HepG2 (cell line): ENCODE measurements around the gene FCHO2. TPM values are rescaled to one million over a fixed set of nuclear protein-coding genes. Genes with fewer than 3 reads are reported as not detected.

Experiments
- ATAC-seq: fragments of 200-7000 bp; cut with Tn5 transposase; 3 replicates; pipeline ENCODE4 v1.9.1; 2020; ENCODE audit warnings: mild to moderate bottlenecking, moderate library complexity
- BruUV-seq: library from RNA; stranded (reverse); fragments of 400-500 nt; replicated peaks from 2 replicates; lab custom pipeline; 2021; lab: Mats Ljungman, UMichigan
- CTCF ChIA-PET: fragments of 300-600 bp; formaldehyde crosslinking; extraction: SDS; loops from one replicate; lab custom pipeline; 2021; ENCODE audit warnings: low total read pairs, inconsistent platforms, low intra/inter-chr PET ratio; lab: Yijun Ruan, JAX
- POLR2A ChIA-PET: fragments of 350-600 bp; sonication (Branson Sonifier 250); formaldehyde crosslinking; loops from one replicate; lab custom pipeline; 2020; ENCODE audit warnings: antibody characterized with exemption, inconsistent platforms; lab: Yijun Ruan, JAX
- DNase-seq: peaks from one replicate; pipeline ENCODE4 v3.0.0-alpha.2; 2015; ENCODE audit warnings: low spot score
- FAIRE-seq: peaks from 3 replicates; lab custom pipeline; 2011; peaks lifted over from hg19 to GRCh38; lab: Jason Lieb, UNC
- H2AFZ ChIP-seq: one replicate; pipeline ENCODE4 v1.6.1; 2011; ENCODE audit warnings: low read length, inconsistent platforms
- H3K27ac ChIP-seq: fragments of 300-600 bp; 3 replicates; pipeline ENCODE4 v1.8.0; 2011; ENCODE audit warnings: mixed run types, mild to moderate bottlenecking, mixed read lengths, low read length, inconsistent platforms; ENCODE audit not compliant: insufficient read depth; ENCODE audit errors: extremely low read length
- H3K27me3 ChIP-seq, 2 experiments: fragments of 200-600 bp in 1 of 2; 2 replicates in 1 of 2; 3 replicates in 1 of 2; pipeline versions ENCODE4 v1.6.0 to v1.8.0; 2011; ENCODE audit warnings: low read length in 2 of 2, mild to moderate bottlenecking in 2 of 2, moderate library complexity in 2 of 2, inconsistent platforms in 1 of 2; ENCODE audit not compliant: insufficient read depth in 2 of 2, control insufficient read depth in 1 of 2
- H3K36me3 ChIP-seq, 2 experiments: fragments of 200-600 bp in 1 of 2; replicated peaks in 1 of 2; 2 replicates in 1 of 2; 3 replicates in 1 of 2; pipeline versions ENCODE4 v1.5.1 to v1.8.0; 2011; ENCODE audit warnings: low read length in 2 of 2, inconsistent platforms in 1 of 2; ENCODE audit not compliant: insufficient read depth in 2 of 2, control insufficient read depth in 1 of 2
- H3K4me1 ChIP-seq: 2 replicates; pipeline ENCODE4 v1.5.1; 2012; ENCODE audit warnings: low read length, inconsistent platforms; ENCODE audit not compliant: insufficient read depth
- H3K4me2 ChIP-seq: 2 replicates; pipeline ENCODE4 v1.6.0; 2011; ENCODE audit warnings: low read depth, low read length, inconsistent platforms
- H3K4me3 ChIP-seq, 3 experiments: fragments of 200-600 bp in 1 of 3; sonication (generic), shearing (Covaris generic) in 1 of 3; replicated peaks in 1 of 3; 2 replicates each; pipeline ENCODE4 v1.5.1; 2011 to 2016; ENCODE audit warnings: low read length in 3 of 3, inconsistent platforms in 2 of 3, low read depth in 2 of 3, mild to moderate bottlenecking in 2 of 3, control low read depth in 1 of 3, mixed read lengths in 1 of 3; ENCODE audit not compliant: insufficient read depth in 1 of 3
- H3K79me2 ChIP-seq: one replicate; pipeline ENCODE4 v1.6.1; 2011; ENCODE audit warnings: low read length, inconsistent platforms; ENCODE audit not compliant: insufficient read depth
- H3K9ac ChIP-seq: 2 replicates; pipeline ENCODE4 v1.6.0; 2011; ENCODE audit warnings: mild to moderate bottlenecking, low read depth, low read length, inconsistent platforms; ENCODE audit not compliant: insufficient read depth
- H3K9me3 ChIP-seq: 2 replicates; pipeline ENCODE4 v1.5.1; 2012; ENCODE audit warnings: mild to moderate bottlenecking, low read length
- H4K20me1 ChIP-seq: 2 replicates; pipeline ENCODE4 v1.6.0; 2011; ENCODE audit warnings: inconsistent platforms, mild to moderate bottlenecking, low read length, moderate library complexity; ENCODE audit not compliant: insufficient read depth
- ARID3A ChIP-seq: IDR thresholded peaks from 2 replicates; pipeline ENCODE4 v1.6.1; 2012; ENCODE audit warnings: low read depth, low read length, improper control_type of control experiment
- BRCA1 ChIP-seq: sonication (generic); formaldehyde crosslinking; IDR thresholded peaks from 2 replicates; pipeline ENCODE4 v1.4.0; 2020; ENCODE audit warnings: missing genetic modification reagents
- BRD4 ChIP-seq: sonication (generic); formaldehyde crosslinking; IDR thresholded peaks from 2 replicates; pipeline ENCODE4 v1.4.0; 2020; ENCODE audit warnings: missing genetic modification reagents
- CEBPB ChIP-seq: IDR thresholded peaks from 2 replicates; pipeline ENCODE4 v1.6.1; 2011; ENCODE audit warnings: low read depth, low read length, improper control_type of control experiment, borderline replicate concordance
- CREM ChIP-seq, 2 experiments: sonication (generic) in 1 of 2; formaldehyde crosslinking in 1 of 2; IDR thresholded peaks; 2 replicates each; pipeline versions ENCODE4 v1.4.0 to v1.6.1; 2016 to 2020; ENCODE audit warnings: antibody characterized with exemption in 1 of 2, mild to moderate bottlenecking in 1 of 2, missing genetic modification reagents in 1 of 2
- FOXC1 ChIP-seq: sonication (generic); formaldehyde crosslinking; IDR thresholded peaks from 2 replicates; pipeline ENCODE4 v1.8.0; 2022; ENCODE audit warnings: mild to moderate bottlenecking, missing genetic modification reagents, borderline replicate concordance
- HBP1 ChIP-seq: IDR thresholded peaks from 2 replicates; pipeline ENCODE4 v1.6.1; 2016; ENCODE audit warnings: low read depth, control low read depth
- NFATC3 ChIP-seq: sonication (generic); formaldehyde crosslinking; IDR thresholded peaks from 2 replicates; pipeline ENCODE4 v1.5.1; 2020; ENCODE audit warnings: mild to moderate bottlenecking, missing genetic modification reagents
- SNAPC2 ChIP-seq: sonication (generic); formaldehyde crosslinking; IDR thresholded peaks from 2 replicates; pipeline ENCODE4 v1.8.1; 2022; ENCODE audit warnings: mild to moderate bottlenecking, missing genetic modification reagents
- ZFX ChIP-seq: sonication (generic); formaldehyde crosslinking; IDR thresholded peaks from 2 replicates; pipeline ENCODE4 v1.4.0; 2020; ENCODE audit warnings: mild to moderate bottlenecking, low read depth, missing genetic modification reagents, moderate library complexity
- ZMYM2 ChIP-seq: sonication (generic); formaldehyde crosslinking; IDR thresholded peaks from 2 replicates; pipeline ENCODE4 v1.8.0; 2022; ENCODE audit warnings: mild to moderate bottlenecking, missing genetic modification reagents
- ZNF235 ChIP-seq: sonication (generic); formaldehyde crosslinking; IDR thresholded peaks from 2 replicates; pipeline ENCODE4 v1.8.1; 2023; ENCODE audit warnings: mild to moderate bottlenecking, missing genetic modification reagents, borderline replicate concordance
- ZNF256 ChIP-seq: sonication (generic); formaldehyde crosslinking; conservative IDR thresholded peaks from 2 replicates; pipeline ENCODE4 v1.4.0; 2020; ENCODE audit warnings: missing genetic modification reagents
- ZNF546 ChIP-seq: sonication (generic); formaldehyde crosslinking; conservative IDR thresholded peaks from 2 replicates; pipeline ENCODE4 v1.8.1; 2023; ENCODE audit warnings: mild to moderate bottlenecking, missing genetic modification reagents
- ZNF615 ChIP-seq: sonication (generic); formaldehyde crosslinking; IDR thresholded peaks from 2 replicates; pipeline ENCODE4 v1.5.0; 2020; ENCODE audit warnings: mild to moderate bottlenecking, missing genetic modification reagents, borderline replicate concordance
- ZNF772 ChIP-seq: sonication (generic); formaldehyde crosslinking; IDR thresholded peaks from 2 replicates; pipeline ENCODE4 v1.5.0; 2020; ENCODE audit warnings: mild to moderate bottlenecking, missing genetic modification reagents
- ZNF780A ChIP-seq: sonication (generic); formaldehyde crosslinking; IDR thresholded peaks from 2 replicates; pipeline ENCODE4 v1.8.0; 2022; ENCODE audit warnings: mild to moderate bottlenecking, missing genetic modification reagents, moderate library complexity
- ZNF850 ChIP-seq: sonication (generic); formaldehyde crosslinking; conservative IDR thresholded peaks from 2 replicates; pipeline ENCODE4 v1.9.0; 2021; ENCODE audit warnings: mild to moderate bottlenecking, missing genetic modification reagents
- ZZZ3 ChIP-seq: sonication (generic); formaldehyde crosslinking; IDR thresholded peaks from 2 replicates; pipeline ENCODE4 v1.4.0; 2020; ENCODE audit warnings: missing genetic modification reagents, mild to moderate bottlenecking, borderline replicate concordance
- WGBS: methylation state at CpG from one replicate; pipeline ENCODE4 v1.1.6; 2017; ENCODE audit warnings: low lambda C conversion rate; 5-methylcytosine and 5-hydroxymethylcytosine counted together
- in situ Hi-C: cut with HindIII; loops from 2 replicates; pipeline ENCODE4 v1.10.0; 2017; ENCODE audit warnings: low pct_unique_long_range_greater_than_20kb; ENCODE audit not compliant: extremely low pct_ligation_motif_present
- intact Hi-C: fragments of 100-400 bp; cut with micrococcal nuclease; formaldehyde crosslinking; loops from one replicate; pipeline ENCODE4 v1.10.0; 2022; ENCODE audit not compliant: unreplicated experiment
- polyA plus RNA-seq, 8 experiments: library from polyadenylated mRNA; depleted of rRNA in 3 of 8; stranded (reverse) in 7 of 8; unstranded in 1 of 8; fragments of >200 nt; fragmentation: Illumina TruSeq in 4 of 8; extraction: Trizol in 4 of 8; gene quantifications; 2 replicates each; pipeline versions ENCODE4 v1.2.1 to v1.2.3, GENCODE V29; 2011 to 2016; ENCODE audit warnings: low read depth in 4 of 8, missing spikeins in 1 of 8, mixed read lengths in 1 of 8; ENCODE audit not compliant: insufficient read depth in 1 of 8
- total RNA-seq, 5 experiments: library from RNA; depleted of rRNA; stranded (reverse); fragments of >200 nt; fragmentation: Illumina TruSeq; extraction: Trizol; gene quantifications; 2 replicates each; pipeline ENCODE4 v1.2.3, GENCODE V29; 2016; ENCODE audit warnings: low read depth in 1 of 5
- TF ChIP-seq, protein P1 (sequence below): IDR thresholded peaks from 2 replicates; pipeline ENCODE4 v1.6.1; 2016; ENCODE audit warnings: missing biosample characterization, missing genetic modification reagents, low read depth

The FCHO2 gene
- total and polyA plus RNA-seq, 2 of the 13 experiments (the other 11 are each of a cell fraction or from before 2014, with no cell fraction given) = 11.6 to 17.3 TPM

GRCh38 chr5:73131711-73132425, 176.0 kb downstream of the FCHO2 start (continued):
- no peak for TF ChIP-seq FOXC1 (CRISPR knock-in tag)
- no peak for TF ChIP-seq SNAPC2 (CRISPR knock-in tag)
- TF ChIP-seq ZNF772 = no peak
- TF ChIP-seq HBP1 (CRISPR knock-in tag) = no peak
- no peak for TF ChIP-seq BRCA1 (CRISPR knock-in tag)
- no peak for TF ChIP-seq ZNF235 (CRISPR knock-in tag)
- TF ChIP-seq ZNF546 (CRISPR knock-in tag) = no peak

DNA sequence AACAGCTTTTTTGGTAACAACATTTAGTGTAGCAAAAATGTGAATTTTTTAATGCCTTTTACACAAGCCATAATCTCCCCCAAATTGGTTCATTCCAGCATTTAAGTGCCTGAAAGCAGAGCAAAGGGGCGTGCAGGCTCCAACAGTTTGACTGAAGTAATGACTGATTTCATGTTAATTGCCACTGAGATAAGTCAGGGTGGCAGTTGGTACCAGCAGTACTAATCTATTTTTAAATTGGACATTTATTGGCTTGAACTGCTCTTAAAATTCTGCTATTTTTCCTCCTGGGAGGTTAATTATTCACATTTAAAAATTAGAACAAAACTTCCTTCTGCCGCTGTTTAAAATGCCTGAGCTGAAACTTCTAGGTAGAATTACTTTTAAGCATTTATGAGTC, 176.9 kb downstream of the FCHO2 start:
- ChIA-PET POLR2A (no interaction called here), CTCF (no interaction called here)
- H3K4me1 ChIP-seq = no peaks in the 10 kb centered on the region
- peaks cover 1 to 34% of the 10 kb centered on the region in 2 experiments; a peak in 4 of 5 replicates for H3K27me3 ChIP-seq
- DNase-seq = no peak
- H3K4me3 ChIP-seq = no peak overlapping the region
- H2AFZ ChIP-seq = no peak overlapping the region
- no peak overlapping the region for H3K4me2 ChIP-seq
- in situ Hi-C loops = no loop called here
- no peaks in the 10 kb centered on the region for H3K36me3 ChIP-seq
- BruUV-seq = no TSS peak
- H3K9me3 ChIP-seq = no peaks in the 10 kb centered on the region
- 50% methylated on average over 2 of the region's 2 CpGs for WGBS
- H3K9ac ChIP-seq = no peak overlapping the region
- no peak for ATAC-seq
- H4K20me1 ChIP-seq = no peaks in the 10 kb centered on the region
- no peak overlapping the region for H3K27ac ChIP-seq
- H3K79me2 ChIP-seq = no peaks in the 10 kb centered on the region
- FAIRE-seq = no peak
- intact Hi-C loops = no loop called here
- no peak for TF ChIP-seq CEBPB
- no peak for TF ChIP-seq ZNF780A
- TF ChIP-seq ZNF256 (CRISPR knock-in tag) = no peak
- TF ChIP-seq, protein P1, sequence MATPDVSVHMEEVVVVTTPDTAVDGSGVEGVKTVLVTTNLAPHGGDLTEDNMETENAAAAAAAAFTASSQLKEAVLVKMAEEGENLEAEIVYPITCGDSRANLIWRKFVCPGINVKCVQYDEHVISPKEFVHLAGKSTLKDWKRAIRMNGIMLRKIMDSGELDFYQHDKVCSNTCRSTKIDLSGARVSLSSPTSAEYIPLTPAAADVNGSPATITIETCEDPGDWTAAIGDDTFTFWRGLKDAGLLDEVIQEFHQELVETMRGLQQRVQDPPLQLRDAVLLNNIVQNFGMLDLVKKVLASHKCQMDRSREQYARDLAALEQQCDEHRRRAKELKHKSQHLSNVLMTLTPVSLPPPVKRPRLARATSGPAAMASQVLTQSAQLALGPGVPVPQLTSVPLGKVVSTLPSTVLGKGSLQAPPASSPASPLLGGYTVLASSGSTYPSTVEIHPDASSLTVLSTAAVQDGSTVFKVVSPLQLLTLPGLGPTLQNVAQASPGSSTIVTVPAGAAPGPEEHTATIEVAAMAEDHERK (CRISPR knock-in tag) = no peak
- TF ChIP-seq ZNF850 = no peak
- TF ChIP-seq ZMYM2 = no peak
- no peak for TF ChIP-seq CREM (IDR thresholded peaks at IDR 0.05)
- no peak for TF ChIP-seq CREM (CRISPR knock-in tag; IDR thresholded peaks at IDR 0.05)
- no peak for TF ChIP-seq ZZZ3 (CRISPR knock-in tag)
- TF ChIP-seq ZNF615 = no peak
- TF ChIP-seq ZFX (CRISPR knock-in tag) = no peak
- TF ChIP-seq BRD4 (CRISPR knock-in tag) = no peak
- TF ChIP-seq ARID3A = no peak
- no peak for TF ChIP-seq NFATC3 (CRISPR knock-in tag)
